Adrenal gland (tissue), 5 donors: ENCODE measurements around the gene CCNDBP1.

Experiments
- POLR2A ChIP-seq, 2 donors: fragments of 450-650 bp; IDR thresholded peaks; one replicate each; pipeline ENCODE4 v1.6.1; 2017; ENCODE audit warnings: antibody characterized with exemption in 2 of 2, mild to moderate bottlenecking in 2 of 2, moderate library complexity in 1 of 2
- TF ChIP-seq, protein P1 (sequence below), 6 experiments: fragments of 450-650 bp in 4 of 6; fragments of 200-600 bp in 2 of 6; sonication (generic) in 1 of 6; IDR thresholded peaks; 1 replicate in 5 of 6; 2 replicates in 1 of 6; pipeline versions ENCODE4 v1.5.1 to v1.8.0; 2016 to 2021; ENCODE audit warnings: antibody characterized with exemption in 6 of 6, mild to moderate bottlenecking in 2 of 6, moderate library complexity in 1 of 6
- donor health status: DM: no; HTN: no; CAD: no.

DNA sequence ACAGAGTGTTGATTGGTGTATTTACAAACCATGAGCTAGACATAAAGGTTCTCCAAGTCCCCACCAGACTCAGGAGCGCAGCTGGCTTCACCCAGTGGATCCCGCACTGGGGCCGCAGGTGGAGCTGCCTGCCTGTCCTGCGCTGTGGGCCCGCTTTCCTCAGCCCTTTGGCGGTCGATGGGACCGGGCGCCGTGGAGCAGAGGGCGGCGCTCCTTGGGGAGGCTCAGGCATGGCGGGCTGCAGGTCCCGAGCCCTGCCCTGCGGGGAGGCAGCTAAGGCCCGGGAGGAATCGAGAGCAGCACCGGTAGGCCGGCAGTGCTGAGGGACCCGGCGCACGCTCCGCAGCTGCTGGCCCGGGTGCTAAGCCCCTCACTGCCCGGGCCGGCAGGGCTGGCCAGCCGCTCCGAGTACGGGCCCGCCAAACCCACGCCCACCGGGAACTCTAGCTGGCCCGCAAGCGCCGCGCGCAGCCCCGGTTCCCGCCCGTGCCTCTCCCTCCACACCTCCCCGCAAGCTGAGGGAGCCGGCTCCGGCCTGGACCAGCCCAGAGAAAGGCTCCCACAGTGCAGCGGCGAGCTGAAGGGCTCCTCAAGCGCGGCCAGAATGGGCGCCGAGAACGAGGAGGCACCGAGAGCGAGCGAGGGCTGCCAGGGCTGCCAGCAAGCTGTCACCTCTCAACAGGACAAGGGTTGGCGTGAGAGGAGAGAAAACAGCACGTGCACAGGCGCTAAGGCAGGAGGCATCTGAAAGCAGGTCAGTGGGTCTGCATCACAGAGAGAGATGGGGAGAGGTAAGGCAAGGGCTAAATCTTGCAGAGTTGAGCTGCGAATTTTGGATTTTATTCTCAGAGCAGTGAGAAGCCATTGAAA lies 41.5 kb downstream of the CCNDBP1 start:
- TF ChIP-seq, protein P1, sequence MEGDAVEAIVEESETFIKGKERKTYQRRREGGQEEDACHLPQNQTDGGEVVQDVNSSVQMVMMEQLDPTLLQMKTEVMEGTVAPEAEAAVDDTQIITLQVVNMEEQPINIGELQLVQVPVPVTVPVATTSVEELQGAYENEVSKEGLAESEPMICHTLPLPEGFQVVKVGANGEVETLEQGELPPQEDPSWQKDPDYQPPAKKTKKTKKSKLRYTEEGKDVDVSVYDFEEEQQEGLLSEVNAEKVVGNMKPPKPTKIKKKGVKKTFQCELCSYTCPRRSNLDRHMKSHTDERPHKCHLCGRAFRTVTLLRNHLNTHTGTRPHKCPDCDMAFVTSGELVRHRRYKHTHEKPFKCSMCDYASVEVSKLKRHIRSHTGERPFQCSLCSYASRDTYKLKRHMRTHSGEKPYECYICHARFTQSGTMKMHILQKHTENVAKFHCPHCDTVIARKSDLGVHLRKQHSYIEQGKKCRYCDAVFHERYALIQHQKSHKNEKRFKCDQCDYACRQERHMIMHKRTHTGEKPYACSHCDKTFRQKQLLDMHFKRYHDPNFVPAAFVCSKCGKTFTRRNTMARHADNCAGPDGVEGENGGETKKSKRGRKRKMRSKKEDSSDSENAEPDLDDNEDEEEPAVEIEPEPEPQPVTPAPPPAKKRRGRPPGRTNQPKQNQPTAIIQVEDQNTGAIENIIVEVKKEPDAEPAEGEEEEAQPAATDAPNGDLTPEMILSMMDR (IDR thresholded peaks at IDR 0.05), result no peak
- TF ChIP-seq POLR2A (IDR thresholded peaks at IDR 0.05), result no peak
